HEK293 (cell line): ENCODE measurements around the gene NYAP2.

Experiments used
- ATF2 ChIP-seq: fragments of 450-650 bp; formaldehyde crosslinking; IDR thresholded peaks from 2 replicates; pipeline ENCODE4 v1.5.1; 2016; ENCODE audit warnings: missing biosample characterization, missing genetic modification characterization, low read depth
- KLF1 ChIP-seq: fragments of 450-650 bp; formaldehyde crosslinking; IDR thresholded peaks from 2 replicates; pipeline ENCODE4 v1.5.1; 2016; ENCODE audit warnings: missing biosample characterization, missing genetic modification characterization
- MEIS1 ChIP-seq: sonication (generic); formaldehyde crosslinking; IDR thresholded peaks from 2 replicates; pipeline ENCODE4 v1.8.1; 2022; ENCODE audit warnings: missing genetic modification reagents, mild to moderate bottlenecking, borderline replicate concordance
- MYNN ChIP-seq: fragments of 450-650 bp; formaldehyde crosslinking; IDR thresholded peaks from 2 replicates; pipeline ENCODE4 v1.5.1; 2016; ENCODE audit warnings: missing biosample characterization, missing genetic modification characterization, borderline replicate concordance
- YY1 ChIP-seq: fragments of 450-650 bp; formaldehyde crosslinking; IDR thresholded peaks from 2 replicates; pipeline ENCODE4 v1.5.1; 2018; ENCODE audit warnings: missing biosample characterization, missing genetic modification characterization
- ZNF133 ChIP-seq: fragments of 450-650 bp; formaldehyde crosslinking; IDR thresholded peaks from 2 replicates; pipeline ENCODE4 v1.5.1; 2016; ENCODE audit warnings: missing biosample characterization, missing genetic modification characterization
- ZNF202 ChIP-seq: fragments of 450-650 bp; formaldehyde crosslinking; IDR thresholded peaks from 2 replicates; pipeline ENCODE4 v1.5.1; 2016; ENCODE audit warnings: missing biosample characterization, missing genetic modification characterization, borderline replicate concordance
- ZNF274 ChIP-seq, 2 experiments: fragments of 200-500 bp in 1 of 2; fragments of 450-650 bp in 1 of 2; sonication (Bioruptor generic) in 1 of 2; formaldehyde crosslinking in 1 of 2; IDR thresholded peaks; 2 replicates each; pipeline versions ENCODE4 v1.5.1 to v1.6.1; 2014 to 2016; ENCODE audit warnings: borderline replicate concordance in 1 of 2, inconsistent platforms in 1 of 2, low read length in 1 of 2, missing biosample characterization in 1 of 2, missing genetic modification characterization in 1 of 2
- ZNF530 ChIP-seq: fragments of 450-650 bp; formaldehyde crosslinking; IDR thresholded peaks from 2 replicates; pipeline ENCODE4 v1.5.1; 2016; ENCODE audit warnings: low read depth, missing biosample characterization, missing genetic modification characterization
- ZNF707 ChIP-seq: fragments of 450-650 bp; formaldehyde crosslinking; IDR thresholded peaks from 2 replicates; pipeline ENCODE4 v1.5.1; 2016; ENCODE audit warnings: missing biosample characterization, missing genetic modification characterization
- ZSCAN23 ChIP-seq: fragments of 450-650 bp; formaldehyde crosslinking; IDR thresholded peaks from 2 replicates; pipeline ENCODE4 v1.5.1; 2016; ENCODE audit warnings: missing biosample characterization, missing genetic modification characterization
- TF ChIP-seq, protein P1 (sequence below): fragments of 450-650 bp; formaldehyde crosslinking; IDR thresholded peaks from 2 replicates; pipeline ENCODE4 v1.5.1; 2016; ENCODE audit warnings: missing biosample characterization, missing genetic modification characterization

GRCh38 chr2:225534697-225535096 is 135.2 kb downstream of the NYAP2 start:
- no peak for TF ChIP-seq ZSCAN23 (tag by site-specific recombination)
- TF ChIP-seq, protein P1, sequence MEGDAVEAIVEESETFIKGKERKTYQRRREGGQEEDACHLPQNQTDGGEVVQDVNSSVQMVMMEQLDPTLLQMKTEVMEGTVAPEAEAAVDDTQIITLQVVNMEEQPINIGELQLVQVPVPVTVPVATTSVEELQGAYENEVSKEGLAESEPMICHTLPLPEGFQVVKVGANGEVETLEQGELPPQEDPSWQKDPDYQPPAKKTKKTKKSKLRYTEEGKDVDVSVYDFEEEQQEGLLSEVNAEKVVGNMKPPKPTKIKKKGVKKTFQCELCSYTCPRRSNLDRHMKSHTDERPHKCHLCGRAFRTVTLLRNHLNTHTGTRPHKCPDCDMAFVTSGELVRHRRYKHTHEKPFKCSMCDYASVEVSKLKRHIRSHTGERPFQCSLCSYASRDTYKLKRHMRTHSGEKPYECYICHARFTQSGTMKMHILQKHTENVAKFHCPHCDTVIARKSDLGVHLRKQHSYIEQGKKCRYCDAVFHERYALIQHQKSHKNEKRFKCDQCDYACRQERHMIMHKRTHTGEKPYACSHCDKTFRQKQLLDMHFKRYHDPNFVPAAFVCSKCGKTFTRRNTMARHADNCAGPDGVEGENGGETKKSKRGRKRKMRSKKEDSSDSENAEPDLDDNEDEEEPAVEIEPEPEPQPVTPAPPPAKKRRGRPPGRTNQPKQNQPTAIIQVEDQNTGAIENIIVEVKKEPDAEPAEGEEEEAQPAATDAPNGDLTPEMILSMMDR (tag by site-specific recombination): no peak
- TF ChIP-seq ZNF530 (tag by site-specific recombination): no peak
- no peak for TF ChIP-seq ATF2 (tag by site-specific recombination)
- no peak for TF ChIP-seq ZNF202 (tag by site-specific recombination)
- TF ChIP-seq KLF1: no peak
- TF ChIP-seq ZNF707: no peak
- no peak for TF ChIP-seq ZNF274 (IDR thresholded peaks at IDR 0.05; ENCODE audit: low read length)
- no peak for TF ChIP-seq ZNF274 (tag by site-specific recombination; IDR thresholded peaks at IDR 0.05; ENCODE audit: borderline replicate concordance)
- TF ChIP-seq MEIS1: no peak
- no peak for TF ChIP-seq ZNF133
- no peak for TF ChIP-seq YY1
- TF ChIP-seq MYNN (tag by site-specific recombination): no peak
